Measurements from ENCODE around the gene TIRAP.
"Not testable (repeated sequence)": the region's sequence is repeated elsewhere in the genome, so short reads cannot be mapped to it uniquely, and the experiment has no call there.

The TIRAP gene, protein sequence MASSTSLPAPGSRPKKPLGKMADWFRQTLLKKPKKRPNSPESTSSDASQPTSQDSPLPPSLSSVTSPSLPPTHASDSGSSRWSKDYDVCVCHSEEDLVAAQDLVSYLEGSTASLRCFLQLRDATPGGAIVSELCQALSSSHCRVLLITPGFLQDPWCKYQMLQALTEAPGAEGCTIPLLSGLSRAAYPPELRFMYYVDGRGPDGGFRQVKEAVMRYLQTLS

GRCh38 chr11:126282736-126283591 is at the start of gene TIRAP:
TIRAP (plus strand) TSS chr11:126283093; CDS start chr11:126290895, 7,802 bp downstream.
- peak; percentile 42 to 48 for DNase-seq

DNA sequence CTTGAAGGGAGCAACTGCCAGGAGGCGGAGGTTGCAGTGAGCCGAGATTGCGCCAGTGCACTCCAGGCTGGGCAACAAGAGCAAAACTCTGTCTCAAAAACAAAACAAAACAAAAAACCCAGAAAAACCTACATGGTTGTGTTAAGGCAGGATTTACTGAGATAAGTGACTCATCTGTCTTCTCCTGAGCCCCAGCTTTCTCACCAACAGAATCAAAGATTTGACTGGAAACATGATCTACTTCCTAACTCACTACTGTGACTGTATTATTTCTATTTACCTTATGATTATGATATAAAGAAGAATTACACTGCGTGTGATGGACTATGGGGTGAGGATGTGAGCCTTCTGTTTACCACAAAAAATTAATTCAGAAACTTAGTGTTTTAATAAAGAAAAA is 49.5 kb upstream of the TIRAP start:
- DNase-seq, result no peak

DNA sequence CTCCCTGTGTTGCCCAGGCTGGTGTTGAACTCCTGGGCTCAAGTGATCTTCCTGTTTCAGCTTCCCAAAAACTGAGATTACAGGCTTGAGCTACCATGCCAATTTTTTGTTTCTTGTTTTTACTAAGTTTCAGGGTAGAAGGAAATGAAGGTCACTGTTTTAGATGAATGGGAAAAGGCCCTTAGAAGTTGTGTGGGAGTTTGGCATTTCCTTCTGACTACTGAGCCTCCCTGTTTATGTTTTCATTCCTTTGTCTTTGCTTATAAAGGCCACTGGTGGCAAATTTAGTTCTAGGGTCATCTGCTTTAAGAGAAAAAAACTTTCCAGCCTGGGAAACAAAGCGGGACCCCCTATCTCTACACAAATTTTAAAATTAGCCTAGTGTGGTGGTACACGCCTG is 36.3 kb upstream of the TIRAP start:
- no peak for DNase-seq

DNA sequence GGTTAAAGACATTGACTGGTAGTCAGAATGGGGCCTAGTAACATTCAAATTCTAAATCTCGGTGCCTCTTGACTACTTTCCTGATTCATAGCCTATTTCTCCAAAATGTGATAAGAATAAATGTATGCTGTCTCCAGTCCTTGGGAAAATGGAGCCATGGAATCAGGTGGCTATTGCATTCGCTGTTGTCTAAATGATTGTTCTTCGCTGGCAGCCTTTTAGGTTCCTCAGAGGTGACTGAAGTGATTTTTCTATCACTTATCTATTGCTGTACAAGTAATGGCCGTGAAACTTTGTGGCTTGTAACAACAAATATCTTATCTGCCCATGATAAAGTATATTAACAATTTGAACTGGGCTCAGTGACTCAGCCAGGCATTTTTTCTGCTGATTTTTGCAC is 29.6 kb upstream of the TIRAP start:
- no peak for DNase-seq

- DNase-seq, result no peak
Observed at GRCh38 chr11:126254819-126255218, 28.1 kb upstream of the TIRAP start.

DNA sequence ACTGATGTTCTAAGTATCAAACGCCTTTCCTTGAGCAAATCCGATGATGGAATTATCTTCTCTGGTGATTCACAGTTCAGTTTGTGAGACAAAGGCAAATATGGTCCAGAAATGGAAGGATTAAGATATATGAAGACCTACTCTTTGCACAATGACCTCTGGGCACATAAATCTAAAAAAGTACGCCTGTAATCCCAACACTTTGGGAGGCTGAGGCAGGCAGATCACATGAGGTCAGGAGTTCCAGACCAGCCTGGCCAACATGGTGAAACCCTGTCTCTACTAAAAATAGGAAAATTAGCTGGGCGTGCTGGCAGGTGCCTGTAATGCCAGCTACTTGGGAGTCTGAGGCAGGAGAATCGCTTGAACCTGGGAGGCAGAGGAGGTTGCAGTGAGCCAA is 27.4 kb upstream of the TIRAP start:
- DNase-seq, result not testable (repeated sequence)

- DNase-seq, result no peak
Observed at GRCh38 chr11:126256216-126256615, 26.7 kb upstream of the TIRAP start.

DNA sequence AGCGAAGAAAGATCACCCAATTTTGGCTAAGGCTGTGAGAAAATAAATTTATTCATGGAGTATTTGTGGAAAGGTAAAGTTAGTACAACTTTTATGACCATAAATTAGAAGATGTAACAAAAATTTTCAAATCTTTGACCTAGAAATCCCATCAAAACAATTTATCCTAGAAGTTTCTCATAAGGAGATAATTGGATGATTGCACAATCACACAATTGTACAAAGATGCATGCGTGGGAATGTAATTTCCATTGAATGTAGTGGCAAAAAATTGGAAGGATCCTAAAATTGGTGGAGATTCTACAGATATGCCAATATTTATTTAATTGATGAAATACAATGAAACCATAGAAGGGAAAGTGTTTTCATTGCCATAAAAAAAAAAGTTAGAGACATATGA is 25.7 kb upstream of the TIRAP start:
- DNase-seq, result no peak

DNA sequence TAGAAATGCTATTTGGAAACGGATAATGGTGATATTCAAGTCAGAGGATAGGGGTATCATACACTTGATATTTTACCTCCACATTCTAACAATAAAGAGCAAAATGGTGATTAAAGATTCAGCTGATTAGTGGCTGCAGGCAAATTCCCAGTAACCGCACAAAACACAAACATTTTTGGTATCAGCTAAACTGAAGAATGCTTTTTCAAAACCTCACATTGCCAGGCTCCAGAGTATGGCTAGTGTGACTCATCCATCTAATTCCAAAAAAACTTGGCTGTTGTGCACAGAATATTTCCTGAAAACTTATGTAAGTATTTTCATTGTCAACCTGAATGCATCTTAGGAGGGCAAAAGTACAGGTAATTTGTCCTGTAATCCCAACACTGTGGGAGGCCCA is 25.1 kb upstream of the TIRAP start:
- DNase-seq, result no peak

DNA sequence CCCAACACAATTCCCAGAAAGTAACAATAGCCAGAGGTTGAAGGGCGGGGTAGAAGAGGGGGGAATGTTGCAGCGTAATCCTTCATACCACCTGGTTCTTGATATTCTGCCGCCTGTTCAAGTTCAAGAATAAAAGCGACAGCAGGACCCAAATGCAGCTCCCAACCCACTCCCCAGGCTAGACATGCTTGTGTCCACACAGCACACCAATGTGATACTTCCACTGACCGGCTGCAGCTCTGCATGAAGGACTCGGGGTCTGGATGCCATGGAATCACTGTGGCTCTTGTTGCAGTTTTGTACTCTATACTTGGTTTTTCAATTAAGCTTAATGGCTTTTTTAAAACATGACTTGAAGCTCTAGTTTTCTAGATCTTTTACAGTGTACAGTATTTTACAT is 20.7 kb upstream of the TIRAP start:
- DNase-seq, result no peak

- no peak for DNase-seq
Observed at GRCh38 chr11:126263489-126263888, 19.4 kb upstream of the TIRAP start.

DNA sequence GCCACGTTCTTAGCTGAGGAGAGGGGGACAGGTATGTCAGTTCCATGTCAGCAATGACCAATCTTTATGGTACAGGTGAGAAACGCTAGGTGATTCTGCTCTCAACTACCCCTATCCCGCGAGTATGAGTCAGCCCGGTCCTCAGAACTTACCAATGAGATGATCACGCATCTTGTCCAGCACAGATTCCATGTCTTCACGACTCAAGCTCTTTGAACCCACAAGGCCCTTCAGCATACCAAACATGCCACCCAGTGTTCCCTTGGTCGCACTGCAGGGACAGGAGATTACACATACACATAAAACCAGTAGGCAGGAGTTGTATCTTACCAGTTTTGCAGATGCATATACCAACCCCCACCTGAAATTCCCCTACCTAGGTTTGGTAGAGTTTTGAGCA is 17.1 kb upstream of the TIRAP start:
- DNase-seq, result no peak

DNA sequence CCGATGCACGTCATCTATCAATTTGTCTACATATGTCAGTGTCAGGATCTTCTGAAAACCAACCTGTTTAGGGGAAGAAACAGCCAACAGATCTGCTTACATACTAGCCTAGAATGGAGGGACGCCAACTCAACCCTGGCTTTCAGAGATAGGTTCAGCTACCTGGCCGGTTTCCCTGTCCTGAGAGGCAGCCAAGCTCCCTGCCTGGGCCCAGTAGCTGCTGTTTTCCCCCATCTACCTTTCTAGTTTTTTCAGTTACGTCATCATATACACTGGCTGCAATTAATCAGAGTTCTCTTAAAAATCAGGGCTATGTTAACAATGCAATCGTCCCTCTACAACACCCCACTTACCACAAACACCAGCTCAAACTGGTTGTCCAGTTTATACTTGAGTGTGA is 15.2 kb upstream of the TIRAP start:
- DNase-seq, result no peak

- no peak for DNase-seq
Observed at GRCh38 chr11:126268361-126268707, 14.6 kb upstream of the TIRAP start.

DNA sequence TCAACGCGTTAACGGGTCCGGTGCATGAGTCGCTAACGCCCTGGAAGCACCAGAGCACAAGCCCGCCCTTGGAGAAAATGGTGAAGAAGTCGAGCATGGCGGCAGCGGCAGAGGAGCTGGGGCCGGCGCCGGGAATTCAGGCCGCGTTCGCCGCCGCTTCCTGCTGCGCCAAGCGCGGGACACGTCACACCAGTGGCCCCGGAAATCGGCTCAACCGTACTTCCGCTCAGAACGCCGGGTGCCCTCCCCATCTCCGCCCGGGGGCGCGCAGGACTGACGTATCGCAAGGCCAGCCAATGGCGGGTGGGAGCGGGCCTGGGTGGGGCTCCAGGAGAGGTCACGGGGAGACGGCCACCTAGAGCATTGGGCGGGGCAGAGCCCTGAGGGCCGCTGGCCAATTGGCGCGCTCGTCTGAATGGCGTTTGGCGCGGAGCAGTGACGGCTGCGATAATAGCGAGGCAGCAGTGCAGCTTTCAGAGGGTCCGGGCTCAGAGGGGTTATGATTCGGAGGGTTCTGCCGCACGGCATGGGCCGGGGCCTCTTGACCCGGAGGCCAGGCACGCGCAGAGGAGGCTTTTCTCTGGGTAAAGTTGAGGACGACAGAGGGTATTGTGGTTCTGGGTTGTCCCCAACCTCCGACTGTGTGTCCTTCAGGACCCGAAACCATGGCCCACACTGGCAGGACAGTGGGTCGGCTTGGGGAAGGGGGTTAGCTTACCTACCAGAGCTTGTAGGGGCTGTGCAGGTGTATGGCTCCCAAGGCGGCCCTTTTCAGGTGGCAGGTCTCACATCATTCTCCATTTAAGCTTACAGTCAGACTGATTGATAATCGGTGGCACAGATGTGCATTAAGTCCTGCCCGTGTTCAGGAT is 13.9 kb upstream of the TIRAP start, which contains the start of the genes FOXRED1 and SRPRA:
FOXRED1 (plus strand) TSS at position 447 of the 872 bp plus-strand sequence; CDS start at position 500, 53 bp downstream.
SRPRA (minus strand) TSS at position 188 of the 872 bp plus-strand sequence; CDS start at position 97, 91 bp downstream.
- DNase-seq, result peak; percentile 99 to 100

DNA sequence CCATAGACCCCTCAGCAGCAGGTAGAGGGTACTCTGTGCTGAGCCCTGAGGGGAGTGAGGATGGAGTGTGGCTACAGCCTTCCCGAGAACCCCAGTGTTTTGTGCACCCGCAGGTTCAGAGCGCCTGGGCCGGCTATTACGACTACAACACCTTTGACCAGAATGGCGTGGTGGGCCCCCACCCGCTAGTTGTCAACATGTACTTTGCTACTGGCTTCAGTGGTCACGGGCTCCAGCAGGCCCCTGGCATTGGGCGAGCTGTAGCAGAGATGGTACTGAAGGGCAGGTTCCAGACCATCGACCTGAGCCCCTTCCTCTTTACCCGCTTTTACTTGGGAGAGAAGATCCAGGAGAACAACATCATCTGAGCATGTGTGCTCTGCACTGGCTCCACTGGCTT is 5.6 kb upstream of the TIRAP start:
- no peak for DNase-seq

DNA sequence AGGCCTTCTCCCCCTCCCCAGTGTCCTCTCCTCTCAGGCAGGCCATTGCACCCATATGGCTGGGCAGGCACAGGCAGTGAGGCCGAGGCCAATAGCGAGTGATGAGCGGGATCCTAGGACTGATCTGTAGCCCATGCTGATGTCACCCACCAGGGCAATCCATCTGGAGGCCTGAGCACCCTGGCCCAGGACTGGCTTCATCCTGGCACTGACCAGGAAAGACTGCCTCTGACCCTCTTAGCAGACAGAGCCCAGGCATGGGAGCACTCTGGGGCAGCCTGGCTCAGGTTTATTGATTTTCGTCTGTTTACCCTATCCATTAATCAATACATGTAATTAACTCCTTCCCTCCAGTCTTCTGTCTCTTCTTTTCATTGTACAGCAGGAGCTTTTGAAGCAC is 5.1 kb upstream of the TIRAP start:
- no peak for DNase-seq

DNA sequence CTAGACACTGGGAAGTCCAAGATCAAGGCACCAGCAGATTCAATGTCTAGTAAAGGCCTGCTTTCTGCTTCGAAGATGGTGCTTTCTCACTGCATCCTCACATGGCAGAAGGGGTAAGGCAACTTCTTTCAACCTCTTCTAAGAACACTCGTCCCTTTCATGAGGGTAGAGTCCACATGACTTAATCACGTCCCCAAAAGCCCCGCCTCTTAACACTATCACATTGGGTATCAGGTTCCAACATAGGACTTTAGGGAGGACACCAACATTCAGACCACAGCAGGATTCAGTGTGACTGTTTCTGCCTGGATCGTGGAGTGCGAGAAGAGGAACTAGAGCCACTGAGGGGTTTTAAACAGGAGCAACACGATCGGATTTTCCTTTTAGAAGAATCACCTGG is 3.7 kb upstream of the TIRAP start:
- no peak for DNase-seq

DNA sequence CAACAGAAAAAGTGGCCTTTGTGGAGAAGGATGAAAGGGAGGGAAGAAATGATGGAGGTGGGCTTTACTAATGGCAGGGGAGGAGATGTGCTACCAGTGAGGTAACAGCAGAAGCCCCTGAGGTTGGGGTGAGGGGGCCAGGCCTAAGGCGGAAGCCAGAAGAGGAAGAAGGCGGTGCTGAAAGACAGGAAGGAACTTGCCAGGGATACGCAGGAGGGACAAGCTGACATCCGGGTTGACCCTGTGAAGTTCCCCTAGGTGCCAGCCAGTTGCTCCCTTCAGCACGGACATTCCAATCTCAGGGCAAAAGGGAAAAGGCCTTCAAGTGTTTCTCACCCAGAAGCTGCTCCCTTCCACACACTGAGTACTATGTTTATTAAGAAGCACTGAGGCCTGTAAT is 2.3 kb upstream of the TIRAP start:
- no peak for DNase-seq

DNA sequence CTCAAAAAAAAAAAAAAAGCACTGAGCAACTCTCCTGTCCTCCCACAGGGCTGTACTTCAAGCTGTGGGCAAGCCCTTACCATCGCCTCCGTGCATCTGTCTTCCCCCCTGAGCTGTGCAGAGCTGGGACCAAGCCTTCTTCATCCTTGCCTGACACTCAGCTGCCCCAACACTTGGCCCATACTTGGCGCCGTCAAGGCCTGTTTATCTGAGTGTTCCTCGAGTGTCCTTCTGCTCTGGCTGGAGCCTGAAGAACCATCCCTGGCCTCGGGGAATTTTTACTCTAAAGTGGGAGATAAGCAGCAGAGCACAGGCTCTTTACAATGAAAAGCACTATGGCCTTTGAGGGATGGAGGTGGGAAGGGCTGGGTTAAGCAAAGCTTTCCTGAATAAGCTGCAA is 1.6 kb upstream of the TIRAP start:
- DNase-seq, result no peak

DNA sequence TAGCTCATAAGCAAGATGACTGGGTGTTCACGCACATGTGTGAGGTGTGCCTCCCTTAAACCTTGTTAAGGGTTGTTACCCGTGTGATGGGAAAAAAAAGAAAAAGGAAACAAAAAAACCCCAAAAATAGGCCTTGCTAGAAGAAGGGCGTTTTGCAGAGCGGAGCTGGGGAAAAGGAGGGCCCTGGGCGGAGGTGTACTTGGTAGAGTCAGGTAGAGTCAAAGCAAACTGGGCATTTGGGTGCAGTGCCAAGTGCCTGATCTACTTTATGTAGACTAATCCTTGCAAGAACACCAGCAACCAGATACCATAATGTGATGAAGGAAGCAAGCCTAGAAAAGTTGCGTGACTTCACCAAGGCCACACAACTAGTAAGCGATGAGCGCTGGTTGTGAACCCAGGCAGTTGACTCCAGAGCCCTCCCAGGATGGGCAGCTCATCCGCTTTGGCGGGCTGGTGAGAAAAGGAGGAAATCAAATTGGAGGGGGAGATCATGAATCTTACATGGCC is 1.2 kb upstream of the TIRAP start:
- DNase-seq, result no peak

DNA sequence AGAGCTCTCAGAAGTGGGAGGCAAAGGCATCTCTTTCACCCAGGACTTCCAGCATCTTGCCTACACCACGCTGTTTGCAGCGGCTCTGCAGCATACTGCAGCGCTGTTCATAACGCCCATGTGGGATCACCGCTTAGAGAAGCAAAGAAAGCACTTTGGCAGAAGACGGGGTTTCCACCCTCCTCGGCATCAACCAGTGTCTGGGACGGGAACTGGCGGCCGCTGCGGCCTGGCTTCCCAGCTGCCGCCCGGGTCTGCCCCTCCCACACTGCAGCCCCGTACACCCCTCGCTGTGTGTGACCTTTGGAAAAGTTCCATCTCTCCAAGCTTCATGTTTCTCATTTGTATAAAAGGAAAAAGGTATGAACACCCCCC is 545 bp upstream of the TIRAP start:
- DNase-seq, result peak; percentile 24 to 35

DNA sequence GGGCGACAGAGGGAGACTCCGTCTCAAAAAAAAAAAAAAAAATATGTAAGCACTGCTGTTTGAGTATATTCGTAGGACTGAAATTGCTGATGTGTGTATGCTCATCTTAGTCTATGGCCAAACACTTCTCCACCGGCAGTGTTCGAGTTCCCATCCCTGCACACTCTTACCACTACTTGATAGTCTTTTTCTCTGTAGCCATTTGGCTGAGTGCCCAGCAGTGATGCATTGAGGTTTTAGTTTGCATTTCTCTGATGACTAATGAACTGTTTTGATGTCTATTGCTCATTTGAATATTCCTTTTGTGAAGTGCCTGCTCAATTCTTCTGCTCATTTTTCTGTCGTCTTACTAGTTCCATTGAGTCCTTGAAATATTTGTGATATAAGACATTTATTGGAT is 1.9 kb downstream of the TIRAP start:
- peak; percentile 78 to 83 for DNase-seq

All from stimulated activated CD4-positive, alpha-beta T cell treated with anti-CD3 and anti-CD28 coated beads, Interleukin-4, amount 100 ng/mL, for 4 hours (primary cell).